Stimulated activated CD4-positive, alpha-beta T cell treated with anti-CD3 and anti-CD28 coated beads, Interleukin-15, amount 100 ng/mL, for 1 hour (primary cell): Measurements from ENCODE around the gene PLAC1.

Experiments
- DNase-seq, 2 donors: peaks; one replicate each; pipeline ENCODE4 v3.0.0-alpha.2; 2020; ENCODE audit warnings: low read depth in 1 of 2, low spot score in 1 of 2

The PLAC1 gene

GRCh38 chrX:134591502-134591901 is 66.8 kb downstream of the PLAC1 start:
- no peak for DNase-seq

GRCh38 chrX:134588806-134589205 is 69.5 kb downstream of the PLAC1 start:
- DNase-seq, result no peak

DNA sequence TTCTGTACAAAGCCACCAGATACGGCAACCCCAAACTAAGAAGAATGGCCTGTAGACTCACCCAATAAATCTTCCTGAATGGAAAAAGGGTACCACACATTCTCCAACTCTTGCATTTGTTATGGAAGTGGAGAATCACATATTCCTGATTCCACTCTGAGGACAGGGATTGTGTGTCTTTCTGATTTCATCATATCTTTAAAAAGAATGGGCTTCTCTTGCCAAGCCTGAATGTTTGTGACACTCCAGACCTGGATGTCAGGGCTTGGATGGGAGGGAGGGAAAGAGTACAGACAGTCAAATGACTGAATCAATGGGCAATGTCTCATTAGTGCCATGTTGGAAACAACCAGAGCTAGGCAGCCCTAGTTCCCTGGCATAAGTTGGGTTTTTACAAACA is 77.4 kb downstream of the PLAC1 start:
- no peak for DNase-seq

DNA sequence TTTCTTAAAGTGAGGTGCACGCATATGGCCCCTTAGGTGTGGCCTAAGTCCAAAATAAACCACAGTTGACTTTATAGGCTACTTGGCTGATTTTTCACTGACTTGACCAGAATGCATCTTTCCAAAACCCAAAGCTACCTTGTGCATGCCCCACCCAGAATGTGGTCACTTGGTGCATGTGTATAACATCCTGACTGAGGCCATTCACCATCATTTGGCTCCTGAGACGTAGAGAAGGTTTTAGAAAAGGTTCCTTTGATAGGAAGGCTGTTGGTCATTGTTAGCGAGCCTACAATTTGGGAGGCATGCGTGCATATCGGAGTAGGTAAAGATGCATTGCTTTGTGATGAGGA is 84.6 kb downstream of the PLAC1 start:
- DNase-seq, result no peak

GRCh38 chrX:134572816-134573682 is 85.2 kb downstream of the PLAC1 start:
- DNase-seq, result no peak

DNA sequence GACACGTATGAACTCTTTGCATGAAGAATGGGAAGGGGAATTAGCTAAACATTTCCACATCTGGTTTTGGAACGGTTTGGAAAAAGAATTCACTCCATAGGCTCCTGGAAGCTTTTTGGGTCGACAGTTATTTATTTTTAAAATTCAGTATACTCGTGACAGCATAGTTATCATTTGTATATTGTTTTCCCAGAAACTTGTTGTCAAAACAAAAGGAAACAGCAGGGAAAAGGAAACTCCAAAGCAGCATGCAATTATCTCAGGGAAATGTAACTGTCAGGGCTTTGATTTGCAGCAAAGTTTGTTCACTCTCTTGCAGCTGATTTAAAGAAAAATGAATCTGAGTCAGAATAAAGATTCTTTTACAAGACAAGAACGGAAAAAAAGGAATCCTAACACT is 86.5 kb downstream of the PLAC1 start:
- no peak for DNase-seq

DNA sequence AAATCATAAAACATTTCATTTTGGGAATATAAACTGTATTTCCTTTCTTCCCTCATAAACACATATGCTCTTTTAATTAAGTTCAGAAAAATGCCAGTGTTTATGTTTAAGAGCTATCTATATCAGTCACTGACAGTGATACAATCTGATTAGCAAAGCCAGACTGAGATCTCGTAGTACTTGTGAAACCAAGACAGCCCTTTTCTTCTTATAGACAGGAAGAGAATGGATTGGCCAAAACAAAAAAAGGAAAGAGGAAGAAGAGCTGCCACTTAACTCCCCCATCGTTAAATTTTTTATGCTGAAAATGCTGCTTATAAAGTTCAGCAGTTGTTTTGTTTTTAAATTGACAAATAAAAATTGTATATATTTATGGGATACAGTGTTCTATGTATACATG is 87.4 kb downstream of the PLAC1 start:
- no peak for DNase-seq

- DNase-seq, result no peak
Observed at GRCh38 chrX:134570509-134570846, 87.8 kb downstream of the PLAC1 start.

- no peak for DNase-seq
Observed at GRCh38 chrX:134569306-134569705, 89.0 kb downstream of the PLAC1 start.

DNA sequence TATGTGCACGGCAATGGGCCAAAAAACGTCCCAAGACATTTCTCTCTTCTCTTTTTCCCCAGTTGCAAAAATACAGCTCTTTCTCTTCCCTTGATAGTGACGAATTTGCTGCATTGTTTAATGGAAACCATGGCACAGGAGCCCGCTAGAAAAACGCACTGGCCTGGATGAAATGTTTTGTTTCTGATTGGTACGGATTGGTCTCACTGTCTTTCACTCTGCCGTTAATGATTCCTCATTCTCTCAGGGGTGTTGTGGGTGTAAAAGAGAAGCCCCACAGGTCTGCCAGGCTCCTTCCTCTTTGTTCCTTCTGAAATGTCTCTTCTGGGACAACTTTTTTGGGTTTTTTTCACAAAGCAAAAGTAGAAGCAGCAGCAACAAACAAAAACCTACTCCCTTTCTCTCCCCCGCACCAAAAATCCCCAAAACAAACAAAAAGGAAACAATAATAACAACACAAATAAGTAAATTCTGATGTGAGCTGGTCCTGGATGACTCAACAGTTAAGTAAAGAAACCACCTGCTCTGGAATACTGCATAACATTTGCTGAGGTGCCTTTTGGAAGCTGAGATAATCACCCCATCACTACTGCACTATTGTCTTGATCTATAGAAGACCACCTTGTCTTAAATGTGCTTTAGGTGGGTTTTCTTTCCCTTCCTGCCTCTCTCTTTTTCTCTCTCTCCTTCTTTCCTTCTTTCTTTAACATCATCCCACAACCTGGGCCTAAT is 89.8 kb downstream of the PLAC1 start:
- no peak for DNase-seq

DNA sequence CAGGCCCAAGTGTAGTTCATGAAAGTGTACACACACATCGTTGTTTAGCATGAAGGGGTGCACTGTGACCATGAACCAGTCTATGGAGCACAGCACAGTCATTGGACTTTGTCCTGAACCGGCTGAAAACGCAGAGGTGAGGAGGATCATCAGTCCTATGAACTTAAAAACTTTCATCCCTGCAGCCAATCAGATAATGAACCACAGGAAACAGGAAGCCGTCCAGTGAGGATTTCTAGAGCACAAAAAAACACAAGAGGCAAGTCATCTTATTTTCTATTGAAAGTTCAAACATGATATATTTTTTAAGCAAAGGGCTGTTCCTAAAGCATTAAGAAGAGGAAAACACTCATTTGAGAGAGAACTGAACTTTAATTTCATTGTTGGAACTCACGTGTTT is 91.8 kb downstream of the PLAC1 start:
- no peak for DNase-seq

- no peak for DNase-seq
Observed at GRCh38 chrX:134562002-134562401, 96.3 kb downstream of the PLAC1 start.

DNA sequence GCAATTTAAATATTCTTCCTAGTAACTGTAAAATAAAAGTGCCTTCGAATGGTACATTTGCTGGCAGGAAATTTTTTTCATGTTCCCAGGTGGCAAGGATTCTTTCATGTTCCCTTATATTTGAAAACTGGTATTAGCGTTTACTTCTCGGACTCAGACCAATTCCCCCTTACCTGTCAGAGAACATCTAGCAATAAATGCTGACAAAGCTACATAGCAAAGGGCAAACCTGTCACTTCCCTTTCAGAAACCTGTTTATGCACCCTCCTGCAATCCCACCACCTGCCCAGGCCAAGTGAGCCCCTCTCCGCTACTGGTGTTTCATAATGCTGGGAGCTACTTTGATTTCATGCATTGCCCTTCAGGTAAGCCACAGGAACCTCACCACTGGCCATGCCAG is 100.1 kb downstream of the PLAC1 start:
- no peak for DNase-seq

DNA sequence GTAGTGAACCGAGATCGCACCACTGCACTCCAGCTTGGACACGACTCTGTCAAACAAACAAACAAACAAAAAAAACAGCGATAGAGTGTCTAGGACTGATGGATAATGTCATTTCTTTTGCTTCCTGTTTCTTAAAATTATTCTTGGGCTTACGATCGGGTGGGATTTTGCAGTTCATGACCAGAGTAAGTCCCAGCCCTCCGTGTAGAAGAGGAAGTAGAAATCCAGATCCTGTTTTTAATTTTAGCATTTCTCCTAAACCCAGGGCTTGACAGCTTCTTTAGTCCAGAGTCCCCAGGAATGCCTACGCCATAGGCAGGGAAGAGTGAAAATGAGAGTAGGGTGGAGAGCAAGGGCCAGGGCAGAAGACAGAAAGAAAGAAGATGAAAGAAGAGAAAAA is 104.0 kb downstream of the PLAC1 start:
- no peak for DNase-seq

GRCh38 chrX:134552351-134552750 is 105.9 kb downstream of the PLAC1 start:
- no peak for DNase-seq

DNA sequence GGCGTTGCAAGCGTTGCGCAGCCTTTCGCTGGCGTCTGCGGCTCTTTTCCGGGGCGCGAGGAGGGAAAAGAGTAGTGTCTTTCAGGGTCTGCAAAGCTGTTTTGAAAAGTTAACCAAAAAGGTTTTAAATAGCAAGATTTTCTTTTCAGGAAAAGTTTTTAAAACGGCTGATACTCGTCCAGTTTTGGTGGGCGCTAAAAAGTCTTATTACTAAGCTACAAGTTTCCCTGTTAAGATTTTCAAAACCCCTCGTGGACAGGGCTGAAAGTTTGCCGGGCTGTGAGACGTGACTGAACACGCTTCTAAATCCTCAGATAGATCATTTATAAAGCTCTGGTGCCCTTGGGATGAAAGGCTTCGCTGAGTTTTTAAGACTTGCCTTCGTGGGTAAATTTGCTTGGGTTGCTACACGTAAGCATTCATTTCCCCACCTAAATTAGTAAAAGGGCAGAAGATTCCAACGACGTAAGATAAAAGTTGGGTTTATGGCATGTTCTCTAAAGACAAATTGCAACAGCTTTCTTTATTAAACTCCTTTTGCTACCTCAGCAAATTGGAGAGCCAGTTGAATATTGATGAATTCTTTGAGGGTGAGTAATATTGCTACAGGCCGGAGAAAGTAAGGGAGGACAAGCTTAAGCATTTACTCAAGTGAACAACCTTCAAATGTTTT is 106.8 kb downstream of the PLAC1 start:
- DNase-seq, result no peak

DNA sequence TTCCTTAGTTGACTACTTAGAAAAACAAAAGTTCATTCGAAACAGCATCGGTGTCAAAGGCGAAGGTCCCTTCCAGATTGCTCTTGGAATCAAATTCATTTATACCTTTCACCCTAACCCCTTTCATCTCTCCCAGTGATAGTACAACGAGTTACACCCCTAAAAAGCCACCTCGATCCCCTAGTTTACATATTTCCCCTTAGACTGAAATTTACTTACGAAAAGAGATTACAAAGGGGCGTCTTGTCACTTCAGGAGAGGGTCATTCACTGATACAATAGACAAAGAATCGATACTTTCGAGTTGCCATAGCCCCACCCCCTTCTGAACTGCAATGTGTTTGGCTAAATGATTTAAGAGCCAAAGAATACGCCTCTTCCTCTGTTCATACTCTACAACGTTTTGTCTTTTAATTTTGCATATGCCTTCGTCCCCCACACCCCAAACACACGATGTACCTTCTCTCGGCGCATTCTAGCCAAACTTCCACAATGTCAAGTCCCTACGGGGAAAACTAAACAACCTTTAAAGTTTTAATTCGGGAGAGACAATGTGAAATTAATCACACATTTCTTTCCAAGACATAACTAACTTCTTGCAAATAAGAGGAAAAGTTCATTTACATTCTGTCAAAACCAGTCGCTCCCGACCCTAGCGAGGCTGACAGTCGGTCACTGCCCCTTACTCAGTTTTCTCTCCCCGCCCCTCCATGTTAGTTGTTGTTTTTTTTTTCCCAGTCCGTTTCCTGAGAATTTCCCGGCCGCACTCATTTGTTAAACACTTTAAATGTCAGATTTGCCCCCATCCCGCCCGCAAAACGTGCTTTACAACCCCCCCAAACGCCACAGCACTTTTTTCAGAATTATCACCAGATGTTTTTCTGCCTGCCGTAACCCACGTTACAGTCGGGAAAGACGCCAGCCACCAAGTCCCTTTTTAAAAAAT is 109.7 kb downstream of the PLAC1 start:
- no peak for DNase-seq

- DNase-seq, result no peak
Observed at GRCh38 chrX:134547047-134547679, 111.1 kb downstream of the PLAC1 start.

DNA sequence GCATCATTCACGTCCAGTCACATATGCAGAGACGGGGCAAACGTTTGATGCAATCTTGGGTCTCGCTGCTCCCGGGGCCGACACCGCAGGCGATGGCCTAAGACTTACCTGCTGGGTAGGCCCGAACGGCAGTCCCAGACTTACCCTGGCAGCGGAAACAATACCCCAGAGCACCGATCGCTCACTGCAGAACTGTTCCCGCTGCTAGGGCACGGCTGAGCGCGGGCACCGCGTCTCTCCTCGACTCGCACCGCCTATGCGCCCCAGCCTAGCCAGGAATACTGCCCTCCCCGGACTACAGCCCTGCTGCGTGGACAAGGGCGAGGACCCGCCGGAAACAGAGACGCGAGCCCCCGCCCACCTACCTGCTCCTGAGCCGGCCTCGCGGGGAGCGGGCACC is 112.1 kb downstream of the PLAC1 start:
- no peak for DNase-seq

GRCh38 chrX:134545510-134545909 is 112.8 kb downstream of the PLAC1 start:
- no peak for DNase-seq
